Neural cell (in vitro differentiated cells): ENCODE measurements around the gene RPS6KA3. TPM values are rescaled to one million over a fixed set of nuclear protein-coding genes. Genes with fewer than 3 reads are reported as not detected.

Experiments used
- H2AFZ ChIP-seq: fragments of 200-600, 300-800 bp; sonication (generic), shearing (Covaris generic); 2 replicates; pipeline ENCODE4 v1.6.0; 2014; ENCODE audit warnings: low read depth, mild to moderate bottlenecking, antibody characterized with exemption, low read length, moderate library complexity
- H3F3A ChIP-seq: fragments of 200-600 bp; shearing (Covaris generic); 2 replicates; pipeline ENCODE4 v1.6.1; 2016; ENCODE audit warnings: mild to moderate bottlenecking, moderate library complexity, mixed read lengths, antibody characterized with exemption, low read length; ENCODE audit not compliant: insufficient read depth, poor library complexity, severe bottlenecking
- H3K27ac ChIP-seq: fragments of 200-600, 300-800 bp; sonication (generic), shearing (Covaris generic); 2 replicates; pipeline ENCODE4 v1.5.1; 2014; ENCODE audit warnings: mild to moderate bottlenecking, low read length, moderate library complexity
- H3K27me3 ChIP-seq: fragments of 300-800, 200-600 bp; sonication (generic), shearing (Covaris generic); 2 replicates; pipeline ENCODE4 v1.6.0; 2014; ENCODE audit warnings: mild to moderate bottlenecking, low read depth, low read length, moderate library complexity; ENCODE audit not compliant: insufficient read depth
- H3K36me3 ChIP-seq: fragments of 300-800, 200-600 bp; sonication (generic), shearing (Covaris generic); 2 replicates; pipeline ENCODE4 v1.5.1; 2014; ENCODE audit warnings: mild to moderate bottlenecking, antibody characterized with exemption, low read length, moderate library complexity; ENCODE audit not compliant: insufficient read depth
- H3K4me2 ChIP-seq: fragments of 300-800, 200-600 bp; sonication (generic), shearing (Covaris generic); 2 replicates; pipeline ENCODE4 v1.6.0; 2014; ENCODE audit warnings: mild to moderate bottlenecking, low read length
- H3K4me3 ChIP-seq: fragments of 300-800, 200-600 bp; sonication (generic), shearing (Covaris generic); 2 replicates; pipeline ENCODE4 v1.5.1; 2014; ENCODE audit warnings: mild to moderate bottlenecking, low read length, moderate library complexity
- H3K79me2 ChIP-seq: fragments of 200-600 bp; shearing (Covaris generic); replicated peaks from 2 replicates; pipeline ENCODE4 v1.6.0; 2014; ENCODE audit warnings: mild to moderate bottlenecking, low read length, moderate library complexity; ENCODE audit not compliant: insufficient read depth
- H3K9ac ChIP-seq: fragments of 300-800, 200-600 bp; sonication (generic), shearing (Covaris generic); 2 replicates; pipeline ENCODE4 v1.6.1; 2016; ENCODE audit warnings: mild to moderate bottlenecking, low read length, mixed read lengths
- H3K9me2 ChIP-seq: fragments of 200-600 bp; shearing (Covaris generic); 2 replicates; pipeline ENCODE4 v1.6.1; 2016; ENCODE audit warnings: mild to moderate bottlenecking, low read length, mixed read lengths; ENCODE audit not compliant: insufficient read depth
- H3K9me3 ChIP-seq: fragments of 200-600, 300-800 bp; sonication (generic), shearing (Covaris generic); 2 replicates; pipeline ENCODE4 v1.6.1; 2016; ENCODE audit warnings: mild to moderate bottlenecking, mixed run types, low read length, moderate library complexity, mixed read lengths
- H4K20me1 ChIP-seq: fragments of 200-600 bp; shearing (Covaris generic); 2 replicates; pipeline ENCODE4 v1.6.1; 2016; ENCODE audit warnings: mild to moderate bottlenecking, mixed run types; ENCODE audit not compliant: insufficient read depth
- EP300 ChIP-seq: fragments of 450-650 bp; conservative IDR thresholded peaks from 2 replicates; pipeline ENCODE4 v1.6.1; 2014; ENCODE audit warnings: antibody characterized with exemption, mild to moderate bottlenecking, moderate library complexity; ENCODE audit not compliant: poor library complexity, severe bottlenecking
- EZH2 ChIP-seq: fragments of 200-600, 300-800 bp; shearing (Covaris generic), sonication (generic); IDR thresholded peaks from 2 replicates; pipeline ENCODE4 v1.6.1; 2014; ENCODE audit warnings: antibody characterized with exemption, low read length, borderline replicate concordance, mild to moderate bottlenecking; ENCODE audit not compliant: insufficient read depth, poor library complexity, severe bottlenecking
- MXI1 ChIP-seq: fragments of 450-650 bp; conservative IDR thresholded peaks from 2 replicates; pipeline ENCODE4 v1.6.1; 2014; ENCODE audit warnings: antibody characterized with exemption, mild to moderate bottlenecking; ENCODE audit not compliant: poor library complexity, severe bottlenecking
- POLR2AphosphoS5 ChIP-seq: IDR thresholded peaks from 2 replicates; pipeline ENCODE4 v1.6.1; 2012
- RAD21 ChIP-seq: fragments of 450-650 bp; conservative IDR thresholded peaks from 2 replicates; pipeline ENCODE4 v1.6.1; 2014; ENCODE audit warnings: antibody characterized with exemption, mild to moderate bottlenecking, moderate library complexity
- SMC3 ChIP-seq: fragments of 450-650 bp; conservative IDR thresholded peaks from 2 replicates; pipeline ENCODE4 v1.6.1; 2014; ENCODE audit warnings: antibody characterized with exemption, mild to moderate bottlenecking, moderate library complexity; ENCODE audit not compliant: poor library complexity
- TAF1 ChIP-seq: IDR thresholded peaks from 2 replicates; pipeline ENCODE4 v1.6.1; 2012; ENCODE audit warnings: low read depth
- polyA plus RNA-seq: library from polyadenylated mRNA; depleted of rRNA; stranded (reverse); fragments of >200 nt; gene quantifications from 2 replicates; pipeline ENCODE4 v1.2.3, GENCODE V29; 2014
- TF ChIP-seq, protein P1 (sequence below): IDR thresholded peaks from 2 replicates; pipeline ENCODE4 v1.6.1; 2012; ENCODE audit warnings: borderline replicate concordance
- TF ChIP-seq, protein P2 (sequence below): fragments of 450-650 bp; IDR thresholded peaks from 2 replicates; pipeline ENCODE4 v1.5.1; 2014; ENCODE audit warnings: antibody characterized with exemption, mild to moderate bottlenecking, moderate library complexity; ENCODE audit not compliant: poor library complexity, severe bottlenecking

Gene RPS6KA3
- polyA plus RNA-seq, 1 donor from 2014 or later = 16.5 TPM

- no peaks in the 10 kb centered on the region for H3K36me3 ChIP-seq
- H3K9me2 ChIP-seq = no peaks in the 10 kb centered on the region
- H3F3A ChIP-seq = no peaks in the 10 kb centered on the region
- no peak overlapping the region for H2AFZ ChIP-seq
- no peak overlapping the region for H3K9ac ChIP-seq
- H3K27me3 ChIP-seq = no peaks in the 10 kb centered on the region
- H3K9me3 ChIP-seq = no peaks in the 10 kb centered on the region
- no peak overlapping the region for H3K4me3 ChIP-seq
- H4K20me1 ChIP-seq = no peaks in the 10 kb centered on the region
- H3K27ac ChIP-seq = no peak overlapping the region
- no peak for TF ChIP-seq EP300
- no peak for TF ChIP-seq EZH2
- no peak for TF ChIP-seq RAD21
- no peak for TF ChIP-seq SMC3
- no peak for TF ChIP-seq MXI1
- TF ChIP-seq POLR2AphosphoS5 = no peak
- TF ChIP-seq, protein P1, sequence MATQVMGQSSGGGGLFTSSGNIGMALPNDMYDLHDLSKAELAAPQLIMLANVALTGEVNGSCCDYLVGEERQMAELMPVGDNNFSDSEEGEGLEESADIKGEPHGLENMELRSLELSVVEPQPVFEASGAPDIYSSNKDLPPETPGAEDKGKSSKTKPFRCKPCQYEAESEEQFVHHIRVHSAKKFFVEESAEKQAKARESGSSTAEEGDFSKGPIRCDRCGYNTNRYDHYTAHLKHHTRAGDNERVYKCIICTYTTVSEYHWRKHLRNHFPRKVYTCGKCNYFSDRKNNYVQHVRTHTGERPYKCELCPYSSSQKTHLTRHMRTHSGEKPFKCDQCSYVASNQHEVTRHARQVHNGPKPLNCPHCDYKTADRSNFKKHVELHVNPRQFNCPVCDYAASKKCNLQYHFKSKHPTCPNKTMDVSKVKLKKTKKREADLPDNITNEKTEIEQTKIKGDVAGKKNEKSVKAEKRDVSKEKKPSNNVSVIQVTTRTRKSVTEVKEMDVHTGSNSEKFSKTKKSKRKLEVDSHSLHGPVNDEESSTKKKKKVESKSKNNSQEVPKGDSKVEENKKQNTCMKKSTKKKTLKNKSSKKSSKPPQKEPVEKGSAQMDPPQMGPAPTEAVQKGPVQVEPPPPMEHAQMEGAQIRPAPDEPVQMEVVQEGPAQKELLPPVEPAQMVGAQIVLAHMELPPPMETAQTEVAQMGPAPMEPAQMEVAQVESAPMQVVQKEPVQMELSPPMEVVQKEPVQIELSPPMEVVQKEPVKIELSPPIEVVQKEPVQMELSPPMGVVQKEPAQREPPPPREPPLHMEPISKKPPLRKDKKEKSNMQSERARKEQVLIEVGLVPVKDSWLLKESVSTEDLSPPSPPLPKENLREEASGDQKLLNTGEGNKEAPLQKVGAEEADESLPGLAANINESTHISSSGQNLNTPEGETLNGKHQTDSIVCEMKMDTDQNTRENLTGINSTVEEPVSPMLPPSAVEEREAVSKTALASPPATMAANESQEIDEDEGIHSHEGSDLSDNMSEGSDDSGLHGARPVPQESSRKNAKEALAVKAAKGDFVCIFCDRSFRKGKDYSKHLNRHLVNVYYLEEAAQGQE = no peak
- TF ChIP-seq, protein P2, sequence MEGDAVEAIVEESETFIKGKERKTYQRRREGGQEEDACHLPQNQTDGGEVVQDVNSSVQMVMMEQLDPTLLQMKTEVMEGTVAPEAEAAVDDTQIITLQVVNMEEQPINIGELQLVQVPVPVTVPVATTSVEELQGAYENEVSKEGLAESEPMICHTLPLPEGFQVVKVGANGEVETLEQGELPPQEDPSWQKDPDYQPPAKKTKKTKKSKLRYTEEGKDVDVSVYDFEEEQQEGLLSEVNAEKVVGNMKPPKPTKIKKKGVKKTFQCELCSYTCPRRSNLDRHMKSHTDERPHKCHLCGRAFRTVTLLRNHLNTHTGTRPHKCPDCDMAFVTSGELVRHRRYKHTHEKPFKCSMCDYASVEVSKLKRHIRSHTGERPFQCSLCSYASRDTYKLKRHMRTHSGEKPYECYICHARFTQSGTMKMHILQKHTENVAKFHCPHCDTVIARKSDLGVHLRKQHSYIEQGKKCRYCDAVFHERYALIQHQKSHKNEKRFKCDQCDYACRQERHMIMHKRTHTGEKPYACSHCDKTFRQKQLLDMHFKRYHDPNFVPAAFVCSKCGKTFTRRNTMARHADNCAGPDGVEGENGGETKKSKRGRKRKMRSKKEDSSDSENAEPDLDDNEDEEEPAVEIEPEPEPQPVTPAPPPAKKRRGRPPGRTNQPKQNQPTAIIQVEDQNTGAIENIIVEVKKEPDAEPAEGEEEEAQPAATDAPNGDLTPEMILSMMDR = no peak
- no peak for TF ChIP-seq TAF1
- H3K4me2 ChIP-seq = no peak overlapping the region
- no peaks in the 10 kb centered on the region for H3K79me2 ChIP-seq
These were observed 34.1 kb upstream of the RPS6KA3 start for GRCh38 chrX:20300822-20301221.

DNA sequence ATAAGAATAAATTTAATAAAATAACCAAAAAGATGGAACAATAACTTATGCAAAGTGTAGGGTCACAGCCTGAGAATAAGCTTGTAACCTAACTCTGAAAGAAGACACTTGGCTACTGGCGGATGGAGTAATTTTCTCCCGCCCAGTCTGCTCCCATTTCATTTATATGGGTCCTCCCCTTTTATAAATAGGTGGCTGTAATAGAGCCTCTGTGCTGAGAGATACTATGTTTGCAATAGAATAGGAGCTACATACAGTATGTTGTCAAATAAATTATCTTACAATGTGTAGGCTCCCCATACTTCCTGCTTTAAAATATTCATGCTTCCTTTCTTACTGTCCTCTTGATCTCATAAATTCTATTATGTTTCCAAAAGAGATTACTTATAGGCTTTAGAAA, 28.2 kb upstream of the RPS6KA3 start:
- TF ChIP-seq, protein P1 = no peak
- TF ChIP-seq RAD21 (no peak), EP300 (no peak), MXI1 (no peak), POLR2AphosphoS5 (no peak), EZH2 (no peak), SMC3 (no peak), TAF1 (no peak)
- TF ChIP-seq, protein P2 = no peak
- no peak overlapping the region for H3K9ac ChIP-seq
- H3K36me3 ChIP-seq = no peaks in the 10 kb centered on the region
- H3K27ac ChIP-seq = no peak overlapping the region
- H4K20me1 ChIP-seq = no peaks in the 10 kb centered on the region
- H3K4me3 ChIP-seq = no peak overlapping the region
- H3F3A ChIP-seq = no peaks in the 10 kb centered on the region
- H3K79me2 ChIP-seq = no peaks in the 10 kb centered on the region
- no peaks in the 10 kb centered on the region for H3K9me2 ChIP-seq
- H3K4me2 ChIP-seq = no peak overlapping the region
- H2AFZ ChIP-seq = no peak overlapping the region
- H3K9me3 ChIP-seq = no peaks in the 10 kb centered on the region
- no peaks in the 10 kb centered on the region for H3K27me3 ChIP-seq
